T-cell (primary cell): ENCODE results near the gene ITGAE. TPM values are rescaled to one million over a fixed set of nuclear protein-coding genes. Genes with fewer than 3 reads are reported as not detected.

Experiments
- ATAC-seq, 4 experiments: fragments of 200-7000 bp in 3 of 4; fragments of 150-1000 bp in 1 of 4; cut with Tn5 transposase; replicated peaks in 1 of 4; 1 replicate in 3 of 4; 2 replicates in 1 of 4; pipeline ENCODE4 v1.10.0; 2021; ENCODE audit warnings: moderate library complexity in 3 of 4, mild to moderate bottlenecking in 2 of 4, moderate number of reproducible peaks in 1 of 4
- CTCF ChIA-PET, 2 donors: fragments of 300-600 bp; sonication (Branson Sonifier 250); formaldehyde crosslinking; loops; one replicate each; lab custom pipeline; 2022; ENCODE audit warnings: antibody characterized with exemption in 2 of 2; lab: Charles Lee
- POLR2A ChIA-PET, 2 donors: fragments of 300-600 bp; sonication (Branson Sonifier 250); formaldehyde crosslinking; loops; one replicate each; lab custom pipeline; 2022; ENCODE audit warnings: antibody characterized with exemption in 2 of 2; lab: Charles Lee
- DNase-seq, 35 experiments: peaks; one replicate each; pipeline versions ENCODE4 v3.0.0 to v3.0.0-alpha.2; 2013 to 2023
- H3K27ac ChIP-seq: one replicate; pipeline ENCODE4 v1.5.1; 2013; ENCODE audit warnings: low read length
- H3K27me3 ChIP-seq, 2 experiments: replicated peaks in 1 of 2; 1 replicate in 1 of 2; 2 replicates in 1 of 2; pipeline versions ENCODE4 v1.6.1 to v1.7.0; 2013; ENCODE audit warnings: low read length in 1 of 2, mixed read lengths in 1 of 2; ENCODE audit not compliant: control insufficient read depth in 2 of 2, insufficient read depth in 2 of 2; ENCODE audit errors: extremely low read depth in 1 of 2
- H3K36me3 ChIP-seq, 2 donors: 1 replicate in 1 of 2; 2 replicates in 1 of 2; pipeline versions ENCODE4 v1.6.1 to v1.7.0; 2013; ENCODE audit warnings: low read length in 1 of 2; ENCODE audit not compliant: control insufficient read depth in 2 of 2, insufficient read depth in 1 of 2; ENCODE audit errors: extremely low read depth in 1 of 2
- H3K4me1 ChIP-seq, 2 experiments: 1 replicate in 1 of 2; 2 replicates in 1 of 2; pipeline versions ENCODE4 v1.6.1 to v1.7.0; 2013; ENCODE audit warnings: low read length in 2 of 2, mixed read lengths in 1 of 2; ENCODE audit not compliant: insufficient read depth in 2 of 2, control insufficient read depth in 1 of 2; ENCODE audit errors: extremely low read depth in 1 of 2
- H3K4me3 ChIP-seq, 2 donors: 1 replicate in 1 of 2; 2 replicates in 1 of 2; pipeline versions ENCODE4 v1.5.1 to v1.7.0; 2013; ENCODE audit warnings: mild to moderate bottlenecking in 2 of 2, low read length in 1 of 2, moderate library complexity in 1 of 2; ENCODE audit not compliant: control insufficient read depth in 1 of 2; ENCODE audit errors: extremely low read depth in 1 of 2
- H3K9me3 ChIP-seq: 2 replicates; pipeline ENCODE4 v1.7.0; 2013
- H3K27ac Mint-ChIP-seq, 2 donors: one replicate each; pipeline ENCODE4 v1.8.0; 2020 to 2021; ENCODE audit warnings: mild to moderate bottlenecking in 2 of 2, mixed read lengths in 2 of 2
- H3K27me3 Mint-ChIP-seq, 2 donors: one replicate each; pipeline ENCODE4 v1.8.0; 2021 to 2022; ENCODE audit warnings: mixed read lengths in 2 of 2
- H3K36me3 Mint-ChIP-seq: one replicate; pipeline ENCODE4 v1.8.0; 2021; ENCODE audit warnings: mixed read lengths
- H3K4me1 Mint-ChIP-seq, 3 donors: one replicate each; pipeline ENCODE4 v1.8.0; 2020 to 2022; ENCODE audit warnings: mixed read lengths in 3 of 3, mild to moderate bottlenecking in 1 of 3
- H3K4me3 Mint-ChIP-seq, 3 donors: one replicate each; pipeline ENCODE4 v1.8.0; 2020 to 2022; ENCODE audit warnings: mild to moderate bottlenecking in 3 of 3, mixed read lengths in 3 of 3, moderate library complexity in 3 of 3
- H3K9me3 Mint-ChIP-seq, 3 donors: one replicate each; pipeline ENCODE4 v1.8.0; 2020 to 2022; ENCODE audit warnings: mixed read lengths in 3 of 3
- WGBS: methylation state at CpG from one replicate; pipeline ENCODE4 v1.1.5; 2013; ENCODE audit warnings: missing lambda C conversion rate; ENCODE audit not compliant: insufficient coverage; 5-methylcytosine and 5-hydroxymethylcytosine counted together
- total RNA-seq, 35 experiments: library from RNA in 6 of 35; stranded (reverse) in 6 of 35; fragments of 120-200 nt in 1 of 35; gene quantifications; one replicate each; pipeline versions ENCODE4 v1.2.1 to v1.2.4 and lab custom pipeline; 2013 to 2026

The ITGAE gene
- total RNA-seq, 5 donors from 2014 or later (not counting 1 experiment from before 2014, with no cell fraction given): 13.0 to 40.0 (median 25.2) TPM

DNA sequence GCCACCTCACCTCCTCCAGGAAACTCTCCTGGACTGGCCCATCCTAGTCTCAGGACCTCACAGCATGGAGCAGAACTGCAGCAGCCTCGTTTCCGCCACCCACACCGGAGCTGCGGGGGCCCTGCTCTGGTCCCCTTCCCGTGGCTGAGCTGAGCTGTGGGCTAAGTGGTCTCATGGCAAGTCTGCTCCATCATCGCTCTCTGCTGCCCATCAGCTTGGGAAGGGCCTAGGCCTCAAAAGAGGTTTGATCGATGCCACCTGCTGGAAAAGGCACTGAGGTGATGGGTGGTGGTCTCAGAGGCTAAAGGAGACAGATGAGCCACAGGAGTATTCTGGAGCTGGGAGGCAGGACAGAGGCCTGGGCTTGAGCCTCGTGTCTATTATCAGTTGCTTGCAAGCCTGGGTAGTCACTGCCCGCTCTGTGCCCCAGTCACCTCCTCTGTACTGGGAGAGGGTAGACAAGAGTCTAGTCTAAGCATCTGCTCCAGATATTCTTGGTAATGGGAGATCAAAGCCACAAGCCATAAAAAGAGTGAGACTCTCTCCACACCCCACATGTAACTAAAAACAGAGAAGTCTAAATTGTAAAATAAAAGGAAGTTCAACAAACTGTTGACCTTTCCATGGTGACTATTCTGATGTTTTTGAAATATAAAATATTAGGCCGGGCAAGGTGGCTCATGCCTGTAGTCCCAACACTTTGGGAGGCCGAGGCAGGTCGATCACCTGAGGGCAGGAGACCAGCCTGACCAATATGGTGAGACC is 1.6 kb downstream of the ITGAE start:
- peaks cover 3% of the 10 kb centered on the region for H3K36me3 Mint-ChIP-seq
- ATAC-seq (no peak), DNase-seq (no peak)
- H3K4me1 Mint-ChIP-seq: peaks cover 25 to 43% (median 33%) of the 10 kb centered on the region in 3 donors
- H3K27ac Mint-ChIP-seq: peak overlapping the region in 1 of 2 donors; percentile 34
- no peaks in the 10 kb centered on the region for H3K27me3 Mint-ChIP-seq
- peaks cover 3 to 40% of the 10 kb centered on the region in 2 experiments for H3K4me1 ChIP-seq
- ChIA-PET POLR2A (no interaction called here), CTCF (no interaction called here)
- peaks cover 2 to 3% of the 10 kb centered on the region in 2 donors for H3K36me3 ChIP-seq
- H3K4me3 ChIP-seq: no peak overlapping the region
- H3K27ac ChIP-seq: no peak overlapping the region
- no peaks in the 10 kb centered on the region for H3K27me3 ChIP-seq
- H3K9me3 Mint-ChIP-seq: no peaks in the 10 kb centered on the region
- peak overlapping the region in 1 of 3 donors; percentile 28 for H3K4me3 Mint-ChIP-seq
- no peaks in the 10 kb centered on the region for H3K9me3 ChIP-seq
- 86% methylated on average over 8 of the region's 12 CpGs for WGBS

DNA sequence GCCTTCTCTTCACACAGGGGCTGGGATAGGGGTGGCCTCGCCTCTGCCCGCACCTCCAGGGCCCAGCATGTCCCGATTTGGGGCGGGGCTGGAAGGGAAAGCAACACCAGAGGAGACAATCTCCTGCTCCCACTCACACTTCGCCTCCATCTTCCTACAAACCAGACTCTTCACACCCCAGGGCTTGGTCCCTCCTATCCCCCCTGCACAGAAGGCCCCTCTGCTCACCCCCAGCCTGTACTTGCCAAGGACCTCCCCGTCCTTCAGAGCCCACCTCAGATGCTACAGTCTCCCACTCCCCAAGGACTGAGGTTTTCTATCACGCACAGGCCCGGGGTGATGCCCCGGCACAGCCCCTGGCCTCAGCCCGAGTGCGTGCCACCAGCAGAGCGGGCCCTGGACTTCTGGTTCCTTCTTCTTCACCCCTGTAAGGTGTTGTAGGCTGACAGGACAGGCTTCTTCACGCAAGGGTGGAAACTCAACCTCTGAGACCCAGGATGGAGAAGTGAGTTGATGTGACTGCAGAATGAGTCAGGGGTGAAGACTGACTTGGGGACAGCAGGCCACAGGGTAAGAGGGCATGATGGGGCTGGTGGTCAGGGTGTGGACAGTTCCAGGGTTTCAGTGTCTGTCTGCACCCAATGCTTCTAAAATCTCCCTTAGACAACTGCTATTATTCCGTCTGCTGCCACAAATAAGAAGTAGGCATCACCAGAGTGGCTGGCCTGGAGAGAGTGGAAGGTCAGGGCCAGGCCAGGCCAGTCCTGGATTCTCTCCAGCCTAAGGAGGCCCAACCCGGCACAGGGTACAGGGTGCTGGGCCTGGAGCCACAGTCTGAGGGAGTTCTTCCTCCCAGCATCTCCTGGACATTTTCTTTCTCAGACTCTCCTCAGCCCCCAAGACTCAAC is 2.5 kb downstream of the ITGAE start:
- Histone ChIP-seq H3K36me3 (peaks cover 2 to 3% of the 10 kb centered on the region in 2 donors), H3K27ac (no peak overlapping the region), H3K27me3 (no peaks in the 10 kb centered on the region), H3K4me3 (no peak overlapping the region), H3K9me3 (no peaks in the 10 kb centered on the region), H3K4me1 (peaks cover 3 to 42% of the 10 kb centered on the region in 2 experiments)
- over 99% methylated on average over 13 of the region's 15 CpGs for WGBS
- H3K27me3 Mint-ChIP-seq: no peaks in the 10 kb centered on the region
- H3K4me1 Mint-ChIP-seq: peaks cover 25 to 42% (median 32%) of the 10 kb centered on the region in 3 donors
- peak overlapping the region in 2 of 3 donors; percentile 9 to 28 for H3K4me3 Mint-ChIP-seq
- DNase-seq: no peak
- CTCF ChIA-PET: no interaction called here
- POLR2A ChIA-PET: no interaction called here
- no peak for ATAC-seq
- H3K9me3 Mint-ChIP-seq: no peaks in the 10 kb centered on the region
- peaks cover 3% of the 10 kb centered on the region for H3K36me3 Mint-ChIP-seq
- H3K27ac Mint-ChIP-seq: peak overlapping the region in 1 of 2 donors; percentile 34

DNA sequence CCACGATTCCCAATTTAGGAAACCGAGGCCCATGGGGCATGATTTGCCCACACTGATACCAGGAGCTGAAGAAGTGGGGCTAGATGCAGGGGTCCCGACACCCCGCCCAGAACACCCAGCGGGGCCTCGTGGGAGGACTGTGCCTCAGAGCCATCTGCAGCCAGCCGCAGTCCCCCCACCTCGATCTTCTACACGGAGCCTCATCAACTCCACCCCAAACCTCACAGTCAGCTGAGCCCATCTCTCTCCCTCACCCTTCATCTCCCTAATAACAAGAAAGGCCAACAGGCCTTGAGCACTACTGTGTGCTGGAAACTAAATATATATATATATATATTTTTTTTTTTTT is 4.2 kb downstream of the ITGAE start:
- H3K36me3 Mint-ChIP-seq: no peaks in the 10 kb centered on the region
- Histone ChIP-seq H3K27me3 (no peaks in the 10 kb centered on the region), H3K4me3 (no peak overlapping the region), H3K36me3 (peaks cover 0 to 3% of the 10 kb centered on the region in 2 donors), H3K27ac (peak overlapping the region; percentile 46), H3K9me3 (no peaks in the 10 kb centered on the region), H3K4me1 (peaks cover 3 to 42% of the 10 kb centered on the region in 2 experiments)
- peak in 8 of 35 experiments; percentile 10 to 66 (median 14) for DNase-seq
- POLR2A ChIA-PET: interaction anchor here (0.6 to 0.7 kb wide), 5 partner anchors 26 to 1394 kb away, joined by 4 to 9 read pairs (median 7); partner anchors contain the start of gene HASPIN (in 1 of the 2)
- CTCF ChIA-PET: interaction anchor here in 1 of 2 donors (0.6 to 1.6 kb wide), 5 partner anchors 32 to 161 kb away, joined by 3 to 10 read pairs (median 4); partner anchors contain the start of genes CTNS and SHPK
- no peaks in the 10 kb centered on the region for H3K27me3 Mint-ChIP-seq
- peak overlapping the region; percentile 65 to 79 for H3K27ac Mint-ChIP-seq
- WGBS: 10% methylated on average over 2 of the region's 9 CpGs
- peaks cover 25 to 49% (median 35%) of the 10 kb centered on the region in 3 donors for H3K4me1 Mint-ChIP-seq
- H3K4me3 Mint-ChIP-seq: peak overlapping the region; percentile 3 to 26 (median 17)
- no peaks in the 10 kb centered on the region for H3K9me3 Mint-ChIP-seq
- ATAC-seq: peak; percentile 23 to 37 (median 28)

DNA sequence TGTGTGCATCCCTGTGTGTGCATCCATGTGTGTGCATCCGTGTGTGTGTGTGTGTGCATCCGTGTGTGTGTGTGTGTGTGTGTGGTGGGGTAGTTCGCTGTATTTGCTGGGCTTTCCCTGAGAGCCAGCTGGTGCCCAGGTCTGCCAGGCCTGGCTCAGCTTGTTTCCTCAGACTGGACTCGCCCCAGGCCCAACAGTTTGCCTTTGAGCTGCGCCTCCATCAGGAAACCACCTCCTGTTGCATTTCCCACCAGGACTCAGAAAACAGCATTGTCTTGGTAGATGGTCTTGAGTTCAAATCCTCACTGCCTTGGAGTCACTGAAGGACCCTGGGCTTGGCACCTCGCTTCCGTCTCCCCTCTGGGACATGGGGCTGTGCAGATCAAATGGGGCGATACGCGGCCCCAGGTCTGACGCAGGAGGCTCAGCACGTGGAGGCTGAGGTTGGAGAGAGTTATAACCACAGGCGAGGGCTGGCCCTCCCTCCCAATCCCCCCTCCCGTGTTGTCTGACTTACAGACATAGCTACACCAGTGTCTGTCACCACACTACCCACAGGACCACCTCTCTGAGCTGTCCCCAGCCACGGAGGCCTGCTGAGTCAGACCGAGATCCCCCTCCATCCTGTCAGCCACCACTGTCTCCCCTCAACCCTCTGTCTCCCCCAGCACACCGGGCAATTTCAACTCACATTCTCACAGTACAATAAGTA is 4.7 kb downstream of the ITGAE start:
- H3K36me3 ChIP-seq: no peaks in the 10 kb centered on the region
- H3K4me3 Mint-ChIP-seq: peak overlapping the region; percentile 3 to 26 (median 17)
- no peaks in the 10 kb centered on the region for H3K9me3 Mint-ChIP-seq
- H3K9me3 ChIP-seq: no peaks in the 10 kb centered on the region
- no peaks in the 10 kb centered on the region for H3K27me3 ChIP-seq
- ChIA-PET CTCF (interaction anchor here in 1 of 2 donors (0.6 to 1.6 kb wide), 6 partner anchors 31 to 160 kb away, joined by 3 to 10 read pairs (median 4); partner anchors contain the start of genes CTNS, NCBP3 and SHPK), POLR2A (interaction anchor here (0.6 kb wide), 4 partner anchors 31 to 1394 kb away, joined by 4 to 9 read pairs (median 8); partner anchors contain the start of gene HASPIN (in 1 of the 2))
- peak overlapping the region; percentile 65 to 79 for H3K27ac Mint-ChIP-seq
- H3K27me3 Mint-ChIP-seq: no peaks in the 10 kb centered on the region
- no peak overlapping the region for H3K4me3 ChIP-seq
- H3K4me1 Mint-ChIP-seq: peaks cover 25 to 54% (median 40%) of the 10 kb centered on the region in 3 donors
- DNase-seq (peak; percentile 45 to 88 (median 73)), ATAC-seq (peak; percentile 75 to 84 (median 78))
- WGBS: 10% methylated on average over 4 of the region's 17 CpGs
- H3K27ac ChIP-seq: peak overlapping the region; percentile 64
- peaks cover 3 to 45% of the 10 kb centered on the region in 2 experiments for H3K4me1 ChIP-seq
- no peaks in the 10 kb centered on the region for H3K36me3 Mint-ChIP-seq

DNA sequence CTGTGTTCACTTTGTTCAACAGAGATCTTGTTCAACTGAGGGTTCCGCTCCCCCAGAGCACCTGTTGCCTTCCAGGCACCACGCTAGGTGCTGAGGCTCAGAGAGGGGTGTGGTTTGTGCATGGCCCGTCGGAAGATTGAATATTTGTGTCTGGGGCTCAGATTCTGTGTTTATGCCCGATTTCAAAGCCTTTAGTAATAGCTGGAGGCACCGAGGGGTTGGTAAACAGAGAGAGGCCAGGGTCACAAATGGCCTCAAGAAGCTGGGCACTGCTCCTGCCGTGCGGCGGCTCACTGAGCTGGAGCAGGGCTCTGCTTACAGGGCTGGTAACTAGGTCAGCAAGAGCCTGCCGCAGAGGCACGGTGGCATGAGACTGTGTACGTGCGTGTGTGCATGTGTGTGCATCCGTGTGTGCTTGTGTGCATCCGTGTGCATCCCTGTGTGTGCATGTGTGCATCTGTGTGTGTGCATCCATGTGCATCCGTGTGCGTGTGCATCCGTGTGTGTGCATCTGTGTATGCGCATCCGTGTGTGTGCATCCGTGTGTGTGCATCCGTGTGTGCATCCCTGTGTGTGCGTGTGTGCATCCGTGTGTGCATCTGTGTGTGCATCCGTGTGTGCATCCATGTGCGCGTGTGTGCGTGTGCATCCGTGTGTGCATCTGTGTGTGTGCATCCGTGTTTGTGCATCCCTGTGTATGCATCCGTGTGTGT is 5.4 kb downstream of the ITGAE start:
- H3K27me3 Mint-ChIP-seq: no peaks in the 10 kb centered on the region
- Histone ChIP-seq H3K27me3 (no peaks in the 10 kb centered on the region), H3K9me3 (no peaks in the 10 kb centered on the region), H3K27ac (peak overlapping the region; percentile 64), H3K4me3 (no peak overlapping the region), H3K4me1 (peaks cover 3 to 40% of the 10 kb centered on the region in 2 experiments), H3K36me3 (no peaks in the 10 kb centered on the region)
- H3K36me3 Mint-ChIP-seq: no peaks in the 10 kb centered on the region
- ATAC-seq (peak; percentile 8 to 28 (median 21)), DNase-seq (peak in 7 of 35 experiments; percentile 6 to 58 (median 12))
- 61% methylated on average over 29 of the region's 31 CpGs for WGBS
- peak overlapping the region; percentile 34 to 56 (median 48) for H3K4me3 Mint-ChIP-seq
- peaks cover 26 to 56% (median 42%) of the 10 kb centered on the region in 3 donors for H3K4me1 Mint-ChIP-seq
- ChIA-PET POLR2A (no interaction called here), CTCF (interaction anchor here in 1 of 2 donors (0.6 to 1.6 kb wide), 2 partner anchors 50 to 58 kb away, joined by 3 to 10 read pairs; partner anchors contain the start of gene NCBP3)
- peak overlapping the region; percentile 89 to 91 for H3K27ac Mint-ChIP-seq
- no peaks in the 10 kb centered on the region for H3K9me3 Mint-ChIP-seq
